ENCODE data around the gene KCNQ2.

- TF ChIP-seq ZBTB7A (IDR thresholded peaks at IDR 0.05; ENCODE audit: low read depth): no peak
- no peak for TF ChIP-seq CEBPB (IDR thresholded peaks at IDR 0.05)
- TF ChIP-seq EP300 (IDR thresholded peaks at IDR 0.05; ENCODE audit: borderline replicate concordance): no peak
- no peak for TF ChIP-seq TAF1 (IDR thresholded peaks at IDR 0.05; ENCODE audit: low read depth)
- TF ChIP-seq, protein P1, sequence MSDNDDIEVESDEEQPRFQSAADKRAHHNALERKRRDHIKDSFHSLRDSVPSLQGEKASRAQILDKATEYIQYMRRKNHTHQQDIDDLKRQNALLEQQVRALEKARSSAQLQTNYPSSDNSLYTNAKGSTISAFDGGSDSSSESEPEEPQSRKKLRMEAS (IDR thresholded peaks at IDR 0.05): no peak
Observed at GRCh38 chr20:63395723-63396122, 76.7 kb downstream of the KCNQ2 start.
